GM13976 (cell line): ENCODE results near the gene UBA52.

Source experiments
- DNase-seq: peaks from one replicate; pipeline ENCODE4 v3.0.0; 2012; ENCODE audit warnings: low spot score
- in situ Hi-C: fragments of 300-500 bp; cut with MboI; formaldehyde crosslinking; loops from one replicate; pipeline ENCODE4 v1.12.0; 2022; ENCODE audit warnings: low sequenced_read_pairs, mixed read lengths, inconsistent platforms; ENCODE audit not compliant: unreplicated experiment
- TF ChIP-seq, protein P1 (sequence below): IDR thresholded peaks from 2 replicates; pipeline ENCODE4 v1.5.1; 2012; ENCODE audit warnings: borderline replicate concordance, mild to moderate bottlenecking; ENCODE audit not compliant: insufficient read depth; ENCODE audit errors: extremely low read depth, missing control alignments, control extremely low read depth

Gene UBA52

DNA sequence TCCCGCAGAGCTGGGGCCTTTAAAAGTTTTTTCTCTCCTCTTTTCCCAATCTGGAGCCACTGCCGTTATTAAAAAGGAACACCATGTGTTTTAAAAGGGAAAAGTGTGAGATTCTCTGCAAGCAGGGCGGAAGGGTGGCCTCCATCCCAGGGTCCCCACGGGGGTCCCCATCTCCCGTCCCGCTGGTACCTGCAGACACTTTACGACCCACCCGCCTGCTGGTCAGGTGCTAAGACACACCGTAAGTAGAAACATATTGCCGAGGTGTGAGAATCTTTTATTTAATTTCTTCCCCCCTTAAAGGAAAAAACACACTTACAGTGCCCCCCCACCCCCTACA is 33.1 kb downstream of the UBA52 start:
- no peak for DNase-seq
- in situ Hi-C loops = no loop called here
- TF ChIP-seq, protein P1, sequence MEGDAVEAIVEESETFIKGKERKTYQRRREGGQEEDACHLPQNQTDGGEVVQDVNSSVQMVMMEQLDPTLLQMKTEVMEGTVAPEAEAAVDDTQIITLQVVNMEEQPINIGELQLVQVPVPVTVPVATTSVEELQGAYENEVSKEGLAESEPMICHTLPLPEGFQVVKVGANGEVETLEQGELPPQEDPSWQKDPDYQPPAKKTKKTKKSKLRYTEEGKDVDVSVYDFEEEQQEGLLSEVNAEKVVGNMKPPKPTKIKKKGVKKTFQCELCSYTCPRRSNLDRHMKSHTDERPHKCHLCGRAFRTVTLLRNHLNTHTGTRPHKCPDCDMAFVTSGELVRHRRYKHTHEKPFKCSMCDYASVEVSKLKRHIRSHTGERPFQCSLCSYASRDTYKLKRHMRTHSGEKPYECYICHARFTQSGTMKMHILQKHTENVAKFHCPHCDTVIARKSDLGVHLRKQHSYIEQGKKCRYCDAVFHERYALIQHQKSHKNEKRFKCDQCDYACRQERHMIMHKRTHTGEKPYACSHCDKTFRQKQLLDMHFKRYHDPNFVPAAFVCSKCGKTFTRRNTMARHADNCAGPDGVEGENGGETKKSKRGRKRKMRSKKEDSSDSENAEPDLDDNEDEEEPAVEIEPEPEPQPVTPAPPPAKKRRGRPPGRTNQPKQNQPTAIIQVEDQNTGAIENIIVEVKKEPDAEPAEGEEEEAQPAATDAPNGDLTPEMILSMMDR = no peak

DNA sequence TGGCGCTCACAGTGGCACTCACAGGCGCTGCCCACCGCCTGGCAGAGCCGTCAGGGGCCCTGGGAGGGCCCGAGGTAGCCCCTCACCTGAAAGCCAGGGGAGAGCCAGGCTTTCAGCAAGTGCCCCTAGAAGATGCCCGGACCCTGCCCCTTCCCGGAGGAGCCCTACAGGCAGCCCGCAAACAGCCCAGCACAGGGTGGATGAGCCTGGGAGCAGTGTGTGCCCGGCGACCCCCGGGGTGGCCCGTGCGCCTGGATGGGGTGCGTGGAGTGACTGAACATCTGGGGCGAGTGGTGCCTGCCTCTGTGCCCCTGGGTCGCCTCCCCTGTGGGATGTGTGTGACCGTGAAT is 33.5 kb downstream of the UBA52 start:
- TF ChIP-seq, protein P1 = no peak
- in situ Hi-C loops = no loop called here
- DNase-seq = no peak

DNA sequence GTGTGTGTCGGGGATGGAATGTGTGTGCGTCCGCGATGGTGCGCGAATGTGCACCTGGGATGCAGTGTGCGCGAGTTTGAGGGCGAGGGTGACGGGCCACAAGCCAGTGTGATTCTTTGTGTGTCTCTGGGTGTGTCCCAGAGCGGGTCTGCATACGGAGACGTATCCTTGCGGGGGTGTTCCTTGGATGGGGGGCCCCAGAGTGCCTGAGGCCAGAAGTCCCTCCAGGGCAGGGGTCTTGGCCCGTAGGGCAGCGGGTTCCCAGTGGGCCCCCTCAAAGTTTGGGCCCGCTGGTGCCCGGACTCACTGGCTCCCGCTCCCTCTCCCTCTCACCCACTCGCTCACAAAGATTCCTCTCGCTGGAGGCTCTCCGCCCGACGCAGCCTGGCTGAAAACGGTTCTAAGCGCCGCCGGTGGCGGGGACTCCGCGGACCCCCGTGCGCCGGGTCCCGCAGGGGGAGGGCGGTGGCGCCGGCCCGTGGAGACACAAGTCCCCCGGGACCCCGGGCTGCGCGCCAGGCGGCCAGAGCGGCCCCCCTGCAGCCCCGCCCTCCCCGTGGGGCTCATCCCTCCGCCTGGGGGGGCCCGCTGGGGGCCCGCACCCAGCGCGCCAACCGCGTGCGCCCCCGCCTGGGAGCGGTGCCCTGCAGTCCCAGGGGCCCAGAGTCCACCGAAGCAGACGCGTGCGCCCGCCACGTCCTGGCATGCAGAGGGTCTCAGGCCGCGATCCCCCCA is 34.1 kb downstream of the UBA52 start:
- DNase-seq = no peak
- TF ChIP-seq, protein P1 = no peak
- in situ Hi-C loops = no loop called here

DNA sequence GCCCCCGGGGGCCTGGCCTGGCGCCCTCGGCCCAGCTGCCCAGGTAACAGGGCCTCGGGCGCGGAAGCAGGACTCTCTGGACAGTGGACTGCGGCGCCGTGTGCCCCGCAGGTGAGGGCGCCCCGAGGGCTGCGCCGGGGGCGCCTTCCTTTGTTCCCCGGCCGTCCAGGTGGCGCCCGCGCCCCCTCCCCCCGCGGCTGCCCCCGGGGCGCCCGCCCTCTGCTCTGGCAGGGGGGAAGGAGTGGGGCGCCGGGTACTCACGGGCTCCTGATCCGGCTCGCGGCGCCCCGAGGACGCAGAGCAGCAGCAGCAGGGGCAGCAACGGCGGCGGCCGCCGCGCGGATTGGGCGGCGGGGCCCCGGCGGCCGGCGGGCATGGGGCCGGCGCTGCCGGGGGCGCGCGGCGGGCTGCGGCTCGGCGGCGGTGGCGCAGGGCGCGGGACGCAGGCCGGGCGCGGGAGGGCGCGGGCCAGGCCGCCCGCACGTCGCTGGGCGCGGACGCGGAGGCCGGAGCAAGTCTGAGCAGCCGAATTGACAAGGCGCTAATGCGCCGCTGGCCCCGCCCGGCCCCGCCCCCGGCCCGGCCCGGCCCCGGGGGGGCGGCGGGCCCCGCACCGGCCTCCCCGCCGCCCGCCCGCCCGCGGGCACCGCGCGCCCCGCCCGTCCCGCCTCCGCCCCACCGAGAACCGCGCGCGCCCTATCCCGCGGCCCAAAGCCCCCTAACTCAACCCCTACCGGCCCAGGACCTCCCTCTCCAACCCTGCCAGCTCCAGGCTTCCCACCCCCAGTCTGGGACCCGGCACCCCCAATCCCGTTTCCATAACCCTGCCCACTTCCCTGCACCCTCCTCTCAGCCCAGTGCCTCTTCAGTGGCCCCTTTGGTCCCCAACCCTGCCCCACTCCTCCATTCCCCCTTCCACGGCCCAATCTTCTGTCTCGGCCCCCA is 34.9 kb downstream of the UBA52 start, which contains the start of gene CRLF1:
TSS of gene CRLF1 (minus strand) at position 519 of the 945 bp plus-strand sequence. CDS start at position 376, 143 bp downstream.
- no peak for DNase-seq
- in situ Hi-C loops = no loop called here
- TF ChIP-seq, protein P1 = no peak

DNA sequence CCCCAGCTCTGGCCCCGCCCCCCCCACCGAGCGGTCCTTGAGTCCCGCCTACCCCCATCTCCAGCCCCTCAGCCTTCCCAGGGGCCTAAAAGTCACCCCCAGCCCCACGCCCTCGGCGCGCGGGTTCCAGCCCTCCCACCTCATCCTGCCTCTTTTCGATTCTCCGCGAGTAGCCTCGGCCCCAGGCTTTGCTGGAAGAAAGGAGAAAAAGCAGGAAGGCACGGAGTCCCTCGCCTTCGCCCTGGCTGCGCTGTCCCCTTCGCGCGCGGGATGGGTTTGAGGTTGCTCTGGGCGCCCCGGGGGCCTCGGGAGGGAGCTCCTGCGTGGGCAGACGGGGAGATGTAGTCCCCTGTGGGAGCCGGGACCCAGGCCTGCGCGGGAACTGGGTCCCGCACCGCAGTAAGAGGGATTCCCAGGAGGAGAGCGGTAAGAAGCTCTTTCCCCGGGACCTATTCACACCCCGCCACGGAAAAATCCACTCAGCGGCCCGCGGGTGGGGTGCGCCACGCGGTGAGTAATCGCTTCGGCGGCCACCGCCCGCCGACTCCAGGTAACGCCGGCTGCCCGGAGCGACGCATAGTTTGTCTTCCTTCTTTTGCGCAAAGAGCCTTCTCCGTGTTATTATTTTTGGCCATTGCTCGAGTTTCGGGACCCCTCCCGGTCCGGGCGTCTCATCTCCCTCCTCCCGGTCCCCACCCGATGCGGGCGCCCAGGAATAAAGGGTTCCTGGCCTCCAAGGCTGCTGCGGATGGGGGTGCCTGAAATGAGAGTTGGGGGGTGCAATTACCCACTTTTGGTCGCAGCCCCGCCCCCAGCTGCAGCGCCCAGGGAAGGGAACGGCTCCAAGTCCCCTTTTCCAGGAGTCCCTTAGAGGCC is 35.8 kb downstream of the UBA52 start:
- no peak for DNase-seq
- in situ Hi-C loops = no loop called here
- TF ChIP-seq, protein P1 = no peak

DNA sequence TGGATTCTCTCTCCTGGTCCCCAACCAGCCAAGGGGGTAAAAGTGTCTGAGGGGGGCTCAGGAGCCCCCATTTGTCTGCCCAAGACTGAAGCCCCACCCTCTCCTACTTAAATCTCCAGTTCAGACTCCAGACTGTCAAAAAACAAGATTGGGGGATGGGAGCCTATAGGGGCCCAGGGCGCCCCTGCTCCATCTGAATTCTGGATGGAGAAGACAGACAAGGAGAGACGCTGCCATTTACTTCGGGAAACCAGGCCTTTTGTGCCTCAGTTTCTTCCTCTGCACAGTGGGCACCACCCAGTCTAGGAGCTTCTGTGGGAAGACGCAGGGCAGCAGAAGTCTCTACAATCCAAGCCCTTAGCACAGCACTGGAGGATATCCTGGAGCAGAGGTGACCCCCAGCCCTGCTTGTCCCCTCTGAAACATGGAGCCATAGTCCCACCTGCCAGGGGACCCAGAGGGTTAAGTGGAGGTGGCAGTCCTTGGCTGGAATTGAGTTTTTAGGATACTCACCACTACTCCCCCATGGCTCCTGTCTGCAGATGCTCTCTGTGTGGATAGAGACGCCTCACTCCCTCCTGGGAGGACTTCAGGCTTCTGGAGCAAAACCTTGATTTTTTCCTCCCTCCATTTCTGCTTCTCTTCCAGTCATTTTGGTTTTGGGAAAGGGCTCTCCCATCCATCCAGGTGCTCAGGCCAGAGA is 36.6 kb downstream of the UBA52 start:
- no peak for DNase-seq
- in situ Hi-C loops = no loop called here
- TF ChIP-seq, protein P1 = no peak
